Measurements from ENCODE around the gene CLTC.
"Not testable (repeated sequence)": the region's sequence is repeated elsewhere in the genome, so short reads cannot be mapped to it uniquely, and the experiment has no call there.

CLTC gene

DNA sequence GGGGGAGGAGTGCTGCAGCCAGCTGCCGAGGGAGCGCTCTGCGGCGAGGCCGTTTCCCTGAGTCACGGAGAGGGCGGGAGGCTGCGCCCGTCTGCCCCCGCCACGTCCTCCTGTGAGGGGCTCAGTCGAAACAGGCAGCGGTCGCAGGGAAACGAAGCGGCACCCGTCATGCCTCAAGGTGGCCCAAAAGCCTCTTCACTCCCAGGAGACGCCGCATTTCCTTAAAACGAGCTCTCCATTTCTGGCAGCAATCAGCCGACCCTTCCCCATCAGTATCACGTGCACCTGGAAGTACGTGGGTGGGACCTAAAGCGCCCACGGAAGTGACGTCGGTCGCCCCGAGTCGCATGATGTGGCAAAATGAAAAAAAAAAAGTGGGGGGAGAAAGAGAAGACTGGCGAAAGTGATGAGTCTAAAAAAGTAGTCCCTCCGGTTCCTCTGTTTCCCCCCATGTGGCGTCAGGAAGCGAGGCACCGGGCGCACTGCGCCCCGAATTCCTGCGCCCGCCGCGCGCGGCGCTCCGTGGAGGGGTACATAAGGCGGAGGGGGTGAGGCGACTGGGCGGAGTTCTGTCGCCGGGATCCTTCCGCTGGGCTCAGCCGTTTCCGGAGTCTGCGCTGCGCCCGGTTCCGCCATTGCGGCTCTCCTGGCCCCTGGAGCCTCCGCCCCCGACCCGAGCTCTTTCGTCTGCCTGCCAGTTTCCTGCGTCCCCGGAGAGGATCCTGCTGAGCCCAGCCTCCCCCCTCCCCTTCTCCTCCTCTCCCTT lies at the start of gene CLTC:
CLTC (plus strand) TSS at position 598 of the 766 bp plus-strand sequence. CDS start 237 bp downstream, outside the sequence.
- peak within 1 kb of the TSS; percentile 83 for H3K4me3 Mint-ChIP-seq
- no peaks in the 10 kb centered on the region for H3K9me3 Mint-ChIP-seq
- no peaks in the 10 kb centered on the region for H3K27me3 Mint-ChIP-seq
- peaks cover 5% of the 10 kb centered on the region for H3K36me3 Mint-ChIP-seq
- peak; percentile 94 for ATAC-seq
- H3K27ac Mint-ChIP-seq: peak within 1 kb of the TSS; percentile 95
- peaks cover 55% of the 10 kb centered on the region for H3K4me1 Mint-ChIP-seq

DNA sequence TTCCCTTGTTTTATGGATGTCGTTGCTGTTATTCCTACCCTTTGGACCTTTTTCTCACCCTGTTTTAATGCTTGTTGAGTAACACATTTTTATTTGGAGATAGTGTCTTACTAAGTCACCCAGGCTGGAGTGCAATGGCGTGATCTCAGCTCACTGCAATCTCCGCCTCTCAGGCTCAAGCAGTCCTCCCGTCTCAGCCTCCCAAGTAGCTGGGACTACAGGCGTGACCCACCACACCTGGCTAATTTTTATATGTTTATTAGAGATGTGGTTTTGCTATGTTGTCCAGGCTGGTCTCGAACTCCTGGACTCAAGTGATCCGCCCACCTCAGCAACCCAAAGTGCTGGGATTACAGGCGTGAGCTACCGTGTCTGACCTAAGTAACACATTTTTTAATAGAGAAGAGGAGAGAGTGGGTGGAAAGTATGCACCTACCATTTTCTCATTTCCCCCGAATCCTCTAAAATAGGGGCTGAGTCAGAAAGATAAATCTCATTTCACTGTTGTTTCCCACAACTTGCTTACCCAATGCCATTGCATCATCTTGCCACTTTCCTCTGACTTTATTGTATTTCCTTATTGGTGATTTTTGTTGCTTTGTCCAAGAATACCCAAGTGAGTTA lies 47.3 kb upstream of the CLTC start:
- H3K4me3 Mint-ChIP-seq: no peak overlapping the region
- H3K27ac Mint-ChIP-seq: peak overlapping the region; percentile 34
- no peaks in the 10 kb centered on the region for H3K27me3 Mint-ChIP-seq
- peaks cover 13% of the 10 kb centered on the region for H3K4me1 Mint-ChIP-seq
- no peak for ATAC-seq
- peaks cover 20% of the 10 kb centered on the region for H3K36me3 Mint-ChIP-seq
- H3K9me3 Mint-ChIP-seq: no peaks in the 10 kb centered on the region

DNA sequence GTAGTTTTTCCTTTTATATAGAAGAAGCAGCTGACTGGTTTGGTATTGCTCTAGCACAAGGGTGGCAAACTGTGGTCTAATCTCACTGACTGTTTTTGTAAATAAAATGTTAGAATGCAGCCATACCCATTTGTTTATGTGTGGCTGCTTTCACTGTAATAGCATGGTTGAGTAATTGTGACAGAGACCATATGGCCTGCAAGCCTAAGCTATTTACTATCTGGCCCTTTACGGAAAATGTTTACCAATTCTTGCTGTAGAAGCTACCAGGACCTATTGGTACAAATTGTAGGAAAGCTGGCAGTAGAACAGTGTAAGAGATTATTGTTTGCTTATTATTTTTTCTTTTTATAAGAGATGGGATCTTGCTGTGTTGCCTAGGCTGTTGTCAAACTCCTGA lies 35.5 kb upstream of the CLTC start:
- not testable (repeated sequence) for H3K4me1 Mint-ChIP-seq, ATAC-seq, H3K27ac Mint-ChIP-seq, H3K9me3 Mint-ChIP-seq, H3K4me3 Mint-ChIP-seq, H3K36me3 Mint-ChIP-seq, H3K27me3 Mint-ChIP-seq

DNA sequence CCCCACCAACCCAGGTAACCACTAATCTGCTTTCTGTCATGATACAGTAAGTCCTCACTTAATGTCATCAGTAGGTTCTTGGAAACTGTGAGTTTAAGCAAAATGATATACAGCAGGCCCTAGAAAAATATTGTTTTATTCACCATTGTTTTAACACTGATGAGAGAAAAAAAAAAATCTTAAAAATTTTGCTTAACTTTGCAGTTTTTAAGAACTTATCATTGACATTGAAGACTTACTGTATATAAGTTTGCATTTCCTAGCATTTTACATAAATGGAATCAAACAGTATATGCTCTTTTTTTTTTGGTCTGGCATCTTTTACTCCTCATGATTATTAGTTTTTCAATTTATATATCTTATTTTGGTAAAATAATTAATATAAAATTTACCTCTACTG lies 19.5 kb upstream of the CLTC start:
- Mint-ChIP-seq H3K9me3 (no peaks in the 10 kb centered on the region), H3K27ac (no peak overlapping the region), H3K4me3 (no peak overlapping the region), H3K36me3 (peaks cover 52% of the 10 kb centered on the region), H3K4me1 (peaks cover 9% of the 10 kb centered on the region), H3K27me3 (no peaks in the 10 kb centered on the region)
- no peak for ATAC-seq

DNA sequence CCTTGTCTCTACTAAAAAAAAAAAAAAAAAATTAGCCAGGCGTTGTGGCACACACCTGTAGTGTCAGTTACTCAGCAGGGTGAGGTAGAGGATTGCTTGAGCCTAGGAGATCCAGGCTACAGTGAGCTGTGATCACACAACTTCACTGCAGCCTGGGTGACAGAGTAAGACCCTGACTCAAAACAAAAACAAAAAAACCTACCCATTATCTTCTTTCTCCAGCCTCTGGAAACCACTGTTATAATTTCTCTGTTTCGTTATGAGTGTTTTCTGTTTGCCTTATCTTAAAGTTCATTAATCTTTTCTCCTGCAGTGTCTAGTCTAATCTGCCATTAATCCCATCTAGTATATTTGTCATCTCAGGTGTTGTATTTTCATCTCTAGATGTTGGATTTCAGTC lies 18.6 kb upstream of the CLTC start:
- no peak overlapping the region for H3K27ac Mint-ChIP-seq

DNA sequence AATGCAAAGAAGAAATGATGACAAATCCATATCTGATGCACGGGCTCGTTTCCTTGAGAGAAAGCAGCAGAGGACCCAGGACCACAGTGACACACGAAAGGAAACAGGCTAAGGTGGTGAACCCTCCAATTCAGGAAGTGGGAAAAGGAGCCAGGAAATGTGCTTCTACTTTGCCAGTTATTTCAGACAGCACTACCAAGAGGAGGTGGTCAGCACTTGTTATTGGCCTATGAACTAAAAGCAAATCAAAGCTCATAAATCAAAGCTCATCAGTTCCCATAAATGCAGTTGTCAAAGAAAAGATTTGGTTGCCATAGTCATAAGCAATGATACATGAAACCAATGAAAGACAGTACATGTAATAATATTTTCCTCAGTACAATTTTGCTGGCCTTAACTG lies 12.6 kb upstream of the CLTC start:
- H3K9me3 Mint-ChIP-seq: no peaks in the 10 kb centered on the region
- ATAC-seq: no peak
- peaks cover 73% of the 10 kb centered on the region for H3K36me3 Mint-ChIP-seq
- H3K27me3 Mint-ChIP-seq: no peaks in the 10 kb centered on the region
- no peaks in the 10 kb centered on the region for H3K4me1 Mint-ChIP-seq
- H3K27ac Mint-ChIP-seq: no peak overlapping the region
- H3K4me3 Mint-ChIP-seq: no peak overlapping the region

More for the DNA sequence above, 18.6 kb upstream of the CLTC start:
- Mint-ChIP-seq H3K4me1 (peaks cover 9% of the 10 kb centered on the region), H3K27me3 (no peaks in the 10 kb centered on the region), H3K9me3 (no peaks in the 10 kb centered on the region), H3K4me3 (no peak overlapping the region), H3K36me3 (peaks cover 61% of the 10 kb centered on the region)
- peak; percentile 43 for ATAC-seq

DNA sequence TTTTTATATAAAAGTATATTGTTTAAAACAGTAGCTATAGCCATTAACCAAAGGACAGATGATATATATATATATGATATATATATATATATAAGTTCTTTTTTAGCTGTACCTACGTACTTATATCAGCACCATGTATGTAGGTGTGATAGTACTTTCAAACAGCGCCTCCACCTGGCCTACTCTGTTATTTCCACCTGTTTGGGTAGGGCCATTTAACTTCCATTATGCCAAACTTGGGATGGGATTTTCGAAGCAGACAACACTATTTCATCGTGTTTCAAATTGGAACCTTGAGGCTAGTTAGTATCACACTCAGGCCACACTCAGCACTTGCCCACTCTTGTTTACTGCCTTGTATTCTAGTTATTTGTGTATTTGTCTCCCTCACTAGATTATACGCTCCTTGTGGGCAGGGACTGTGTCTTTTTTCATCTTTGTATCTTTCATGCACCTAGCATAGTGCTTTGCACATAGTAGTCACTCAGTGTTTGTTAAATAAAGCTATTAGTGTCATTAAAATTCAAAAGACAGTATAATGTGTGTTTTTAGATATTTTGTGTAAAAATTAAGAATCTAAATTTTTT lies 11.8 kb upstream of the CLTC start:
- Mint-ChIP-seq H3K27ac (no peak overlapping the region), H3K4me3 (no peak overlapping the region), H3K4me1 (no peaks in the 10 kb centered on the region), H3K36me3 (peaks cover 65% of the 10 kb centered on the region), H3K9me3 (no peaks in the 10 kb centered on the region), H3K27me3 (no peaks in the 10 kb centered on the region)
- ATAC-seq: no peak

DNA sequence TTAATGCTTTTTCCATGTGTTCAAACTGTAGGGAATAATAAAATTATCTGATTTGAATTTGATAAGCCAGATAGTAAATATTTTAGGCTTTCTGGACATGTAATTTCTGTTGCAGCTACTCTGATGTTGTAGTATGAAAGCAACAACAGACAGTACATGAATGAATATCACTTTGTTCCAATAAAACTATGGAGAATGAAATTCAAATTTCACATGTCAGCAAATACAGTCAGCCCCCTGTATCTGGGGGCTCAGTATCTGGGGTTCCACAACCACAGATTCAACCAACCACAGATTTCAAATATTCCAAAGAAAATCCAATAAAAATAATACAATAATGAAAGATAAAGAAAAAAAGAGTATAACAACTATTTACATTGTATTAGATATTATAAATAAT lies 8.2 kb upstream of the CLTC start:
- H3K9me3 Mint-ChIP-seq: no peaks in the 10 kb centered on the region
- H3K36me3 Mint-ChIP-seq: peaks cover 29% of the 10 kb centered on the region
- no peak overlapping the region for H3K27ac Mint-ChIP-seq
- H3K4me1 Mint-ChIP-seq: no peaks in the 10 kb centered on the region
- no peaks in the 10 kb centered on the region for H3K27me3 Mint-ChIP-seq
- ATAC-seq: no peak
- no peak overlapping the region for H3K4me3 Mint-ChIP-seq

DNA sequence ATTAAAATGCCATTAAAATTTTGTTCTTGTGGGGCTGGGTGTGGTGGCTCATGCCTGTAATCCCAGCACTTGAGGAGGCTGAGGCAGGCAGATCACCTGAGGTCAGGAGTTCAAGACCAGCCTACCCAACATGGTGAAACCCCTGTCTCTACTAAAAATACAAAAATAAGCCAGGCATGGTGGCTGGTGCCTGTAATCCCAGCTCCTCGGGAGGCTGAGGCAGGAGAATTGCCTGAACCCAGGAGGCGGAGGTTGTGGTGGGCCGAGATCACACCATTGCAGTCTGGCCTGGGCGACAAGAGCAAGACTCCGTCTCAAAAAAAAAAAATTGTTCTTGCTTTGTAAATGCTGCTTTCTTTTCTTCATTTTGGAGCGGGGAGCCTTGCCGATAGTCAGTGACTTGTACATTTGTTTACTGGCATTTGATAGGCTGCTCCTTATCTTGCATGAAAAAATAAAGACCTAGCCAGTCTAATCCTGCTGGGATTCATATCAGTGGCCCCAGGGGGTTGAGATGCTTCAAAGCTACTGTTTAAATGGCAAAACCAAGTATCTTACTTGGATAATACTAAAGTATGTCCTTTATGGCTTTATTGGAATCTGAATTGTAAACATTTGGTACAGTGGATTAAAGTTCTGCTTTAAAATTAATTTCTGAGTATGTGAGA lies 3.3 kb upstream of the CLTC start:
- no peak overlapping the region for H3K4me3 Mint-ChIP-seq
- H3K27me3 Mint-ChIP-seq: no peaks in the 10 kb centered on the region
- no peak overlapping the region for H3K27ac Mint-ChIP-seq

DNA sequence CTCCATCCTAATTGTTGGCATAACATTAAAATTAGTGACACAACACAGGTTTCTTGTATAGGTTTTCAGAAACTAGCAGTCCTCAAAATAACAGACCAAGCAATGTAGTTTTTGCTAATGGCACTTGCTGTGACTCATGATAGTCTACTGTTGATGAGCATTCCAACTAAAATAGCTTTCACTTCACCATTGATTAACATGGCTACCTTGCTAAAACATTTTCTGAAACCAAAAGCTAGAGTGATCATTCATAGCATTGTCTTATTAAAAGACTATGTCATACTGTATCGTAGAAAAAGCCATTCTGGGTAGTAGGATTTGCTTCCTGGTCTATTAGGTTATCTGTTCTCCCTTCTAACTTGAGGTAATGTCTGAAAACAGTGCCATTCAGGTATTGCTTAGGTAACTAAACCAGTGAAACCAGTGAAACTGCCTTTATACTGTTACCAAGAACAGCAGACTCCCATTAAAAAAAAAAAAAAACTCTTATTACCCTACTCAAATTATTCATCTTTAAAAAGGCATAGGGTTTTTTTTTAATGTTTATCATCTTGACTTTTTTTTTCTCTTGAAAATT lies 2.5 kb upstream of the CLTC start:
- Mint-ChIP-seq H3K9me3 (no peaks in the 10 kb centered on the region), H3K4me1 (peaks cover 38% of the 10 kb centered on the region), H3K27ac (peak overlapping the region; percentile 95), H3K36me3 (peaks cover 5% of the 10 kb centered on the region), H3K4me3 (no peak overlapping the region), H3K27me3 (no peaks in the 10 kb centered on the region)
- no peak for ATAC-seq

More for the DNA sequence above, 3.3 kb upstream of the CLTC start:
- Mint-ChIP-seq H3K36me3 (peaks cover 5% of the 10 kb centered on the region), H3K4me1 (peaks cover 29% of the 10 kb centered on the region), H3K9me3 (no peaks in the 10 kb centered on the region)
- no peak for ATAC-seq

DNA sequence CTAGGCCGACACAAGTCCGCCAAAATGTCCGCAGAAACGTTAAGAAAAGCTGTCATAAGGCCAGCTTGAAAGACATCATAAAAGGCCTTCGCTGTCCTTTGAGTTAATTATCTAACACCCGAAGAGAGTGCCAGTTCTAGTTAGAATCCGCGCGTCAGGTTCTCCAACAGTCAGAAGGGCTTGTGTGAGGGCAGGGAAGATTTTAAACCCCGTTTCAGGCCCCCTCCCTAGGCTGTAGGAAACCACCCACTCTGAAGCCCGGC lies 729 bp upstream of the CLTC start:
- peaks cover 5% of the 10 kb centered on the region for H3K36me3 Mint-ChIP-seq
- peaks cover 52% of the 10 kb centered on the region for H3K4me1 Mint-ChIP-seq
- peak overlapping the region; percentile 95 for H3K27ac Mint-ChIP-seq
- H3K27me3 Mint-ChIP-seq: no peaks in the 10 kb centered on the region
- H3K4me3 Mint-ChIP-seq: peak overlapping the region; percentile 83
- ATAC-seq: no peak
- H3K9me3 Mint-ChIP-seq: no peaks in the 10 kb centered on the region

DNA sequence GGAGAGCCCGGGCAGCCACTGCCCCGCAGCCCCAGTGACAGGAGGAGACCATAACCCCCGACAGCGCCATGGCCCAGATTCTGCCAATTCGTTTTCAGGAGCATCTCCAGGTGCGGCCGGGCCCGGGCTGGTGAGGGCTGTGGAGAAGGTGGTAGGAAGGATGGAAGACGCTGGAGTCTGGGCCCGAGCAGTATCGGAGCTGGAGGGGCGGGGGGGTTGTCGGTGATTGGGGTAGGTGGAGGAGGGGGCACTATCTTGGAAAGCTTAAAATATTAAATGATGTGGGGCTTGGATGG lies 317 bp downstream of the CLTC start:
- peaks cover 55% of the 10 kb centered on the region for H3K4me1 Mint-ChIP-seq
- H3K4me3 Mint-ChIP-seq: peak overlapping the region; percentile 83
- H3K9me3 Mint-ChIP-seq: no peaks in the 10 kb centered on the region
- H3K27ac Mint-ChIP-seq: peak overlapping the region; percentile 95
- peaks cover 5% of the 10 kb centered on the region for H3K36me3 Mint-ChIP-seq
- no peaks in the 10 kb centered on the region for H3K27me3 Mint-ChIP-seq
- ATAC-seq: no peak

DNA sequence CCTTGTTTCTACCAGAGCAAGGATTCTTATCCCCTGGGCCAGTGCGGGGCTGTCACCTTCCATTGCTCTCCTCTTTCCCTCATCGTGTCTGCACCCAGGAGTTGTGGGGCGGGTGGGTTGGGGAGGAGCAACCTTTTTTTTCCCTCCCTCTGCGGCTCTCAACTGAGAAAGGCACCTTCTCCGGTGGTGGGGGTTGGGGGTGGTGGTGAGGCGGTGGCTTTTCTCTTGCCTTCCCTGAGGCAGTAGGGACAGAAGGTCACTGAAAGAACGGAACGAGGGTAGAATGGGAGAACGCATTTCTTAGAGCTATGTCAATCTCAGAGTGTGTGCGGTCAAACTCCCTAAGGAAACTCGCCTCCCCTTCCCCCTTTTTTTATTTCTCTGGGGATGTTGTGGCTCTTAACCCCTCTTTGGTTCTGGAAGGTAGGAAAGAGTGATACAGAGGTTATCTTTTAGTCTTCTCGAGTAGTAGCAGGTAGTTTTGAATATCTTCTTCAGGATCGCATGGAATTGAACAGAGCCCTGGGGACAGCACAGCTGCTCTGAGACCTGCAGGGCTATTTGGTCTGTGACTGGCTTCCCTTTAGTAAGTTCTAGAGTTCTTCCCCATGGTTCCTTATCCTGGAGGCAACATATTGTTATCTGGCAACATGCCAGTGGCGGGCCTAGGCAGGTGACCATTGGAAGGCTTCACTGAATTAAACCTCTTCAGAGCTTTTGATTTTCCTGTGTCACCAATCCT lies 994 bp downstream of the CLTC start:
- no peak for ATAC-seq
- Mint-ChIP-seq H3K27ac (peak overlapping the region; percentile 95), H3K36me3 (peaks cover 5% of the 10 kb centered on the region), H3K4me1 (peaks cover 61% of the 10 kb centered on the region), H3K9me3 (no peaks in the 10 kb centered on the region), H3K27me3 (no peaks in the 10 kb centered on the region), H3K4me3 (peak overlapping the region; percentile 83)

DNA sequence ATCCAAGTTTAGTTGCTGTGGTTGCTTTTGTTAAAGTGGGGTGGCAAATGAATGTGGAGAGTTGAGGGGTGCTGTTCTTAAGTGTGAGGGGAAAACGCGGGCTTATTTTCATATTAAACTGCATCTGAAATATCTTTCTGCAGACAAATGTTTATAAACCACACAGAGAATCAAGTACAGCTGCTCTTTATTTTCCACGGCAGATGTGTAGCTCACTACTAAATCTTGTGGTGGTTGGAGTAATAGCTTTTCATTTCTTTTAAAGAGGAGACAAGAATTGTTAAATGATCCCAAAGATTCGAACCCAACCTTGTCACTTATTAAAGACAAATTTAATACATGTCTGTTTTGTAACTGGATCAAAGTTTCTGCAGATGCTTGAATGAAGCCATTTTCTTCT lies 2.1 kb downstream of the CLTC start:
- ATAC-seq: no peak
- H3K27me3 Mint-ChIP-seq: no peaks in the 10 kb centered on the region
- H3K27ac Mint-ChIP-seq: peak overlapping the region; percentile 95
- peaks cover 66% of the 10 kb centered on the region for H3K4me1 Mint-ChIP-seq
- peaks cover 5% of the 10 kb centered on the region for H3K36me3 Mint-ChIP-seq
- H3K4me3 Mint-ChIP-seq: peak overlapping the region; percentile 59
- H3K9me3 Mint-ChIP-seq: no peaks in the 10 kb centered on the region

DNA sequence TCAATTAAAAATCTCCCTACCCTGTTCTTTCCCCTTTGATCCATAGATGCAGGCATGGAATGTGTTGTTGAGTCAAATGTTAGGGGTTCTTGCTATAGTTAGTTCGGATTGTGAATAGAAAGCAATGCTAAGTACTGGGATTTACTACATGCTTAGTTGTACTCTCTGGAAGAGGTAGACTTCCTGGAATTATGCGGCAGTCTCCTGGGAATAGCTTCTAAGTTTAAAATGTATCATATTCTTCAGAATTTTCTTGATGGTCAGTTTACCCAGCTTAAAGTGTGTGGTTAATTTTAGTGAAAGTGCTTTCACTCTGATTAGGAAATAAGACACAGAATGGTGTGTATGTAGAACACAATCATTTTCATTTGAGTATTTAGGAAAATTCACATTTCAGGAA lies 3.5 kb downstream of the CLTC start:
- Mint-ChIP-seq H3K4me3 (peak overlapping the region; percentile 68), H3K27ac (peak overlapping the region; percentile 75), H3K9me3 (no peaks in the 10 kb centered on the region), H3K27me3 (no peaks in the 10 kb centered on the region), H3K4me1 (peaks cover 62% of the 10 kb centered on the region), H3K36me3 (peaks cover 5% of the 10 kb centered on the region)
- no peak for ATAC-seq

Data from stimulated activated memory B cell treated with anti-CD40 and anti-IgM and Interleukin-4, amounts not matched to agents 10 μg/mL and 1 μg/mL and 100 μg/mL, for 72 hours (primary cell).